GM18502 (cell line): ENCODE results near the gene C1orf185.
"Not testable (repeated sequence)": the region's sequence is repeated elsewhere in the genome, so short reads cannot be mapped to it uniquely, and the experiment has no call there.

Experiments
- ATAC-seq: cut with Tn5 transposase; IDR thresholded peaks from one replicate; pipeline ENCODE4 v1.9.1; 2021; ENCODE audit warnings: mild to moderate bottlenecking; ENCODE audit not compliant: unreplicated experiment, poor library complexity

C1orf185 gene

GRCh38 chr1:51101976-51102375, at the start of gene C1orf185:
TSS of gene C1orf185 (plus strand) at chr1:51102228. CDS start at chr1:51102234, 6 bp downstream.
- no peak for ATAC-seq

- ATAC-seq, result no peak
These were observed 43.2 kb upstream of the C1orf185 start for GRCh38 chr1:51058858-51059257.

GRCh38 chr1:51061231-51061918, 40.7 kb upstream of the C1orf185 start:
- no peak for ATAC-seq

GRCh38 chr1:51063121-51063520, 38.9 kb upstream of the C1orf185 start:
- ATAC-seq, result no peak

- ATAC-seq, result no peak
These were observed 32.0 kb upstream of the C1orf185 start for GRCh38 chr1:51070011-51070410.

GRCh38 chr1:51070640-51071039, 31.4 kb upstream of the C1orf185 start:
- ATAC-seq, result no peak

GRCh38 chr1:51071291-51072042, 30.6 kb upstream of the C1orf185 start:
- no peak for ATAC-seq

GRCh38 chr1:51072043-51072439, 30.0 kb upstream of the C1orf185 start:
- no peak for ATAC-seq

GRCh38 chr1:51072651-51073050, 29.4 kb upstream of the C1orf185 start:
- ATAC-seq, result no peak

- no peak for ATAC-seq
These were observed 28.6 kb upstream of the C1orf185 start for GRCh38 chr1:51073456-51073855.

- ATAC-seq, result no peak
These were observed 15.3 kb upstream of the C1orf185 start for GRCh38 chr1:51086496-51087271.

GRCh38 chr1:51088474-51088873, 13.6 kb upstream of the C1orf185 start:
- ATAC-seq, result no peak

- no peak for ATAC-seq
These were observed 8.4 kb upstream of the C1orf185 start for GRCh38 chr1:51093581-51093980.

- no peak for ATAC-seq
These were observed 4.9 kb upstream of the C1orf185 start for GRCh38 chr1:51097171-51097570.

GRCh38 chr1:51100264-51100880, 1.7 kb upstream of the C1orf185 start:
- peak; percentile 56 for ATAC-seq

GRCh38 chr1:51114137-51114536, 12.1 kb downstream of the C1orf185 start:
- ATAC-seq, result no peak

- no peak for ATAC-seq
These were observed 13.8 kb downstream of the C1orf185 start for GRCh38 chr1:51115714-51116404.

GRCh38 chr1:51119331-51119730, 17.3 kb downstream of the C1orf185 start:
- no peak for ATAC-seq

GRCh38 chr1:51120629-51121028, 18.6 kb downstream of the C1orf185 start:
- no peak for ATAC-seq

GRCh38 chr1:51127152-51127551, 25.1 kb downstream of the C1orf185 start:
- not testable (repeated sequence) for ATAC-seq
